ENCODE data around the gene NCOA7. TPM values are rescaled to one million over a fixed set of nuclear protein-coding genes. Genes with fewer than 3 reads are reported as not detected.

The NCOA7 gene
- total and polyA plus RNA-seq, 9 of the 15 experiments (the other 6 are each of a cell fraction or from before 2014, with no cell fraction given): 5.8 to 14.6 (median 9.3) TPM

DNA sequence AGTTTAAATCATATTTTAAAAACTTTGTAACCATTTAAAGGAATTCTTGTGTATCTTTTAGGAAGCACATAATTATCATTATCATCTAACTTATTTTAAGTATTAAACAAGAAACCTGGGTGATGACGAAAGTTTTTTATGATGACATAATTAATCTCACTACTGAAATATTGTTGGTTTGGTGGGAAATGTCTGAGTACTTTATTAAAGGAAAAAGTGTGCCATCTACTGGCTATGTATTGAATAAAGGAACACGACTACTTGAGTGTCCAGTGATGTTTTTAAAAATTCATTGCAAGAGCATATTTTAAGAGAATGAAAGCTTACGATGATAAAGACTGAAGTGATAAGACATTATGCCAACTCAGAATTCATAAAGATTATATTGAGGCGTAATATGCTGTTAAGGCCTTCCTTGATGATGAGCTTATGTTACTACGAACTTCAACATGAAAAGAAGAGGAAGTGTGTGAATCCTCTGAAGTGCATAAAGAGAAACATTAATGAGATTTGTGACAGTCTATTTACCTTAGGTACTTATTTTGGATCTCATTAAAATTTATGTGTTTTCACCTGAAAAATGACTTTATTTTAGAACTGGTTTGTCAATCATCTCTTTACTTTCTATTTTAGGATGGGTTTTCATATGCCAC is 183.6 kb downstream of the NCOA7 start (continued):
- TF ChIP-seq, protein P1, sequence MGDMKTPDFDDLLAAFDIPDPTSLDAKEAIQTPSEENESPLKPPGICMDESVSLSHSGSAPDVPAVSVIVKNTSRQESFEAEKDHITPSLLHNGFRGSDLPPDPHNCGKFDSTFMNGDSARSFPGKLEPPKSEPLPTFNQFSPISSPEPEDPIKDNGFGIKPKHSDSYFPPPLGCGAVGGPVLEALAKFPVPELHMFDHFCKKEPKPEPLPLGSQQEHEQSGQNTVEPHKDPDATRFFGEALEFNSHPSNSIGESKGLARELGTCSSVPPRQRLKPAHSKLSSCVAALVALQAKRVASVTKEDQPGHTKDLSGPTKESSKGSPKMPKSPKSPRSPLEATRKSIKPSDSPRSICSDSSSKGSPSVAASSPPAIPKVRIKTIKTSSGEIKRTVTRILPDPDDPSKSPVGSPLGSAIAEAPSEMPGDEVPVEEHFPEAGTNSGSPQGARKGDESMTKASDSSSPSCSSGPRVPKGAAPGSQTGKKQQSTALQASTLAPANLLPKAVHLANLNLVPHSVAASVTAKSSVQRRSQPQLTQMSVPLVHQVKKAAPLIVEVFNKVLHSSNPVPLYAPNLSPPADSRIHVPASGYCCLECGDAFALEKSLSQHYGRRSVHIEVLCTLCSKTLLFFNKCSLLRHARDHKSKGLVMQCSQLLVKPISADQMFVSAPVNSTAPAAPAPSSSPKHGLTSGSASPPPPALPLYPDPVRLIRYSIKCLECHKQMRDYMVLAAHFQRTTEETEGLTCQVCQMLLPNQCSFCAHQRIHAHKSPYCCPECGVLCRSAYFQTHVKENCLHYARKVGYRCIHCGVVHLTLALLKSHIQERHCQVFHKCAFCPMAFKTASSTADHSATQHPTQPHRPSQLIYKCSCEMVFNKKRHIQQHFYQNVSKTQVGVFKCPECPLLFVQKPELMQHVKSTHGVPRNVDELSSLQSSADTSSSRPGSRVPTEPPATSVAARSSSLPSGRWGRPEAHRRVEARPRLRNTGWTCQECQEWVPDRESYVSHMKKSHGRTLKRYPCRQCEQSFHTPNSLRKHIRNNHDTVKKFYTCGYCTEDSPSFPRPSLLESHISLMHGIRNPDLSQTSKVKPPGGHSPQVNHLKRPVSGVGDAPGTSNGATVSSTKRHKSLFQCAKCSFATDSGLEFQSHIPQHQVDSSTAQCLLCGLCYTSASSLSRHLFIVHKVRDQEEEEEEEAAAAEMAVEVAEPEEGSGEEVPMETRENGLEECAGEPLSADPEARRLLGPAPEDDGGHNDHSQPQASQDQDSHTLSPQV (IDR thresholded peaks at IDR 0.05): 0 out of 2 replicates have a peak, but pooled peaks have one; percentile 41
- TF ChIP-seq, protein P2, sequence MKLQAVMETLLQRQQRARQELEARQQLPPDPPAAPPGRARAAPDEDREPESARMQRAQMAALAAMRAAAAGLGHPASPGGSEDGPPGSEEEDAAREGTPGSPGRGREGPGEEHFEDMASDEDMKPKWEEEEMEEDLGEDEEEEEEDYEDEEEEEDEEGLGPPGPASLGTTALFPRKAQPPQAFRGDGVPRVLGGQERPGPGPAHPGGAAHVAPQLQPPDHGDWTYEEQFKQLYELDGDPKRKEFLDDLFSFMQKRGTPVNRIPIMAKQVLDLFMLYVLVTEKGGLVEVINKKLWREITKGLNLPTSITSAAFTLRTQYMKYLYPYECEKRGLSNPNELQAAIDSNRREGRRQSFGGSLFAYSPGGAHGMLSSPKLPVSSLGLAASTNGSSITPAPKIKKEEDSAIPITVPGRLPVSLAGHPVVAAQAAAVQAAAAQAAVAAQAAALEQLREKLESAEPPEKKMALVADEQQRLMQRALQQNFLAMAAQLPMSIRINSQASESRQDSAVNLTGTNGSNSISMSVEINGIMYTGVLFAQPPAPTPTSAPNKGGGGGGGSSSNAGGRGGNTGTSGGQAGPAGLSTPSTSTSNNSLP (IDR thresholded peaks at IDR 0.05; ENCODE audit: borderline replicate concordance, low read depth, low read length): peak; percentile 83; the same call in 1 of the 2 replicates
- TF ChIP-seq EP400 (IDR thresholded peaks at IDR 0.05) (peak; percentile 31; the same call in 1 of the 2 replicates), MEIS2 (IDR thresholded peaks at IDR 0.05; ENCODE audit: partially characterized antibody) (peak; percentile 39), POLR2H (tag; IDR thresholded peaks at IDR 0.05; ENCODE audit: low read depth) (peak; percentile 19; the same call in 1 of the 2 replicates), CEBPB (tag; IDR thresholded peaks at IDR 0.05) (peak; percentile 74), NFIC (IDR thresholded peaks at IDR 0.05) (no peak)
- TF ChIP-seq, protein P3, sequence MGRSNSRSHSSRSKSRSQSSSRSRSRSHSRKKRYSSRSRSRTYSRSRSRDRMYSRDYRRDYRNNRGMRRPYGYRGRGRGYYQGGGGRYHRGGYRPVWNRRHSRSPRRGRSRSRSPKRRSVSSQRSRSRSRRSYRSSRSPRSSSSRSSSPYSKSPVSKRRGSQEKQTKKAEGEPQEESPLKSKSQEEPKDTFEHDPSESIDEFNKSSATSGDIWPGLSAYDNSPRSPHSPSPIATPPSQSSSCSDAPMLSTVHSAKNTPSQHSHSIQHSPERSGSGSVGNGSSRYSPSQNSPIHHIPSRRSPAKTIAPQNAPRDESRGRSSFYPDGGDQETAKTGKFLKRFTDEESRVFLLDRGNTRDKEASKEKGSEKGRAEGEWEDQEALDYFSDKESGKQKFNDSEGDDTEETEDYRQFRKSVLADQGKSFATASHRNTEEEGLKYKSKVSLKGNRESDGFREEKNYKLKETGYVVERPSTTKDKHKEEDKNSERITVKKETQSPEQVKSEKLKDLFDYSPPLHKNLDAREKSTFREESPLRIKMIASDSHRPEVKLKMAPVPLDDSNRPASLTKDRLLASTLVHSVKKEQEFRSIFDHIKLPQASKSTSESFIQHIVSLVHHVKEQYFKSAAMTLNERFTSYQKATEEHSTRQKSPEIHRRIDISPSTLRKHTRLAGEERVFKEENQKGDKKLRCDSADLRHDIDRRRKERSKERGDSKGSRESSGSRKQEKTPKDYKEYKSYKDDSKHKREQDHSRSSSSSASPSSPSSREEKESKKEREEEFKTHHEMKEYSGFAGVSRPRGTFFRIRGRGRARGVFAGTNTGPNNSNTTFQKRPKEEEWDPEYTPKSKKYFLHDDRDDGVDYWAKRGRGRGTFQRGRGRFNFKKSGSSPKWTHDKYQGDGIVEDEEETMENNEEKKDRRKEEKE (IDR thresholded peaks at IDR 0.05; ENCODE audit: borderline replicate concordance in 1 of 2, control insufficient read depth in 1 of 2, low read depth in 2 of 2, low read length in 1 of 2): no peak
